HepG2 (cell line): Measurements from ENCODE around the gene KCNK2. TPM values are rescaled to one million over a fixed set of nuclear protein-coding genes. Genes with fewer than 3 reads are reported as not detected.
A peak's percentile ranks its signal among the peaks of the same experiment; 100 is the strongest.

ENCODE experiments used
- ATAC-seq: fragments of 200-7000 bp; cut with Tn5 transposase; 3 replicates; pipeline ENCODE4 v1.9.1; 2020; ENCODE audit warnings: mild to moderate bottlenecking, moderate library complexity
- BruUV-seq: library from RNA; stranded (reverse); fragments of 400-500 nt; replicated peaks from 2 replicates; lab custom pipeline; 2021; lab: Mats Ljungman, UMichigan
- CTCF ChIA-PET: fragments of 300-600 bp; formaldehyde crosslinking; extraction: SDS; loops from one replicate; lab custom pipeline; 2021; ENCODE audit warnings: low total read pairs, inconsistent platforms, low intra/inter-chr PET ratio; lab: Yijun Ruan, JAX
- POLR2A ChIA-PET: fragments of 350-600 bp; sonication (Branson Sonifier 250); formaldehyde crosslinking; loops from one replicate; lab custom pipeline; 2020; ENCODE audit warnings: antibody characterized with exemption, inconsistent platforms; lab: Yijun Ruan, JAX
- DNase-seq: peaks from one replicate; pipeline ENCODE4 v3.0.0-alpha.2; 2015; ENCODE audit warnings: low spot score
- FAIRE-seq: peaks from 3 replicates; lab custom pipeline; 2011; peaks lifted over from hg19 to GRCh38; lab: Jason Lieb, UNC
- H2AFZ ChIP-seq: one replicate; pipeline ENCODE4 v1.6.1; 2011; ENCODE audit warnings: low read length, inconsistent platforms
- H3K27ac ChIP-seq: fragments of 300-600 bp; 3 replicates; pipeline ENCODE4 v1.8.0; 2011; ENCODE audit warnings: mixed run types, mild to moderate bottlenecking, mixed read lengths, low read length, inconsistent platforms; ENCODE audit not compliant: insufficient read depth; ENCODE audit errors: extremely low read length
- H3K27me3 ChIP-seq, 2 experiments: fragments of 200-600 bp in 1 of 2; 2 replicates in 1 of 2; 3 replicates in 1 of 2; pipeline versions ENCODE4 v1.6.0 to v1.8.0; 2011; ENCODE audit warnings: low read length in 2 of 2, mild to moderate bottlenecking in 2 of 2, moderate library complexity in 2 of 2, inconsistent platforms in 1 of 2; ENCODE audit not compliant: insufficient read depth in 2 of 2, control insufficient read depth in 1 of 2
- H3K36me3 ChIP-seq, 2 experiments: fragments of 200-600 bp in 1 of 2; replicated peaks in 1 of 2; 2 replicates in 1 of 2; 3 replicates in 1 of 2; pipeline versions ENCODE4 v1.5.1 to v1.8.0; 2011; ENCODE audit warnings: low read length in 2 of 2, inconsistent platforms in 1 of 2; ENCODE audit not compliant: insufficient read depth in 2 of 2, control insufficient read depth in 1 of 2
- H3K4me1 ChIP-seq: 2 replicates; pipeline ENCODE4 v1.5.1; 2012; ENCODE audit warnings: low read length, inconsistent platforms; ENCODE audit not compliant: insufficient read depth
- H3K4me2 ChIP-seq: 2 replicates; pipeline ENCODE4 v1.6.0; 2011; ENCODE audit warnings: low read depth, low read length, inconsistent platforms
- H3K4me3 ChIP-seq, 3 experiments: fragments of 200-600 bp in 1 of 3; sonication (generic), shearing (Covaris generic) in 1 of 3; replicated peaks in 1 of 3; 2 replicates each; pipeline ENCODE4 v1.5.1; 2011 to 2016; ENCODE audit warnings: low read length in 3 of 3, inconsistent platforms in 2 of 3, low read depth in 2 of 3, mild to moderate bottlenecking in 2 of 3, control low read depth in 1 of 3, mixed read lengths in 1 of 3; ENCODE audit not compliant: insufficient read depth in 1 of 3
- H3K79me2 ChIP-seq: one replicate; pipeline ENCODE4 v1.6.1; 2011; ENCODE audit warnings: low read length, inconsistent platforms; ENCODE audit not compliant: insufficient read depth
- H3K9ac ChIP-seq: 2 replicates; pipeline ENCODE4 v1.6.0; 2011; ENCODE audit warnings: mild to moderate bottlenecking, low read depth, low read length, inconsistent platforms; ENCODE audit not compliant: insufficient read depth
- H3K9me3 ChIP-seq: 2 replicates; pipeline ENCODE4 v1.5.1; 2012; ENCODE audit warnings: mild to moderate bottlenecking, low read length
- H4K20me1 ChIP-seq: 2 replicates; pipeline ENCODE4 v1.6.0; 2011; ENCODE audit warnings: inconsistent platforms, mild to moderate bottlenecking, low read length, moderate library complexity; ENCODE audit not compliant: insufficient read depth
- CREB1 ChIP-seq, 2 experiments: fragments of 450-650 bp in 1 of 2; IDR thresholded peaks; 2 replicates each; pipeline ENCODE4 v1.6.1; 2016 to 2017; ENCODE audit warnings: control low read depth in 1 of 2, mild to moderate bottlenecking in 1 of 2, missing compliant biosample characterization in 1 of 2, missing genetic modification characterization in 1 of 2
- FOXP1 ChIP-seq, 2 experiments: fragments of 450-650 bp in 1 of 2; IDR thresholded peaks; 2 replicates each; pipeline ENCODE4 v1.6.1; 2017 to 2018; ENCODE audit warnings: antibody characterized with exemption in 1 of 2
- ZFP37 ChIP-seq: sonication (generic); formaldehyde crosslinking; IDR thresholded peaks from 2 replicates; pipeline ENCODE4 v1.4.0; 2020; ENCODE audit warnings: missing genetic modification reagents, borderline replicate concordance
- ZNF570 ChIP-seq: sonication (generic); formaldehyde crosslinking; IDR thresholded peaks from 2 replicates; pipeline ENCODE4 v1.4.0; 2020; ENCODE audit warnings: mild to moderate bottlenecking, missing genetic modification reagents, borderline replicate concordance
- WGBS: methylation state at CpG from one replicate; pipeline ENCODE4 v1.1.6; 2017; ENCODE audit warnings: low lambda C conversion rate; 5-methylcytosine and 5-hydroxymethylcytosine counted together
- in situ Hi-C: cut with HindIII; loops from 2 replicates; pipeline ENCODE4 v1.10.0; 2017; ENCODE audit warnings: low pct_unique_long_range_greater_than_20kb; ENCODE audit not compliant: extremely low pct_ligation_motif_present
- intact Hi-C: fragments of 100-400 bp; cut with micrococcal nuclease; formaldehyde crosslinking; loops from one replicate; pipeline ENCODE4 v1.10.0; 2022; ENCODE audit not compliant: unreplicated experiment
- polyA plus RNA-seq, 8 experiments: library from polyadenylated mRNA; depleted of rRNA in 3 of 8; stranded (reverse) in 7 of 8; unstranded in 1 of 8; fragments of >200 nt; fragmentation: Illumina TruSeq in 4 of 8; extraction: Trizol in 4 of 8; gene quantifications; 2 replicates each; pipeline versions ENCODE4 v1.2.1 to v1.2.3, GENCODE V29; 2011 to 2016; ENCODE audit warnings: low read depth in 4 of 8, missing spikeins in 1 of 8, mixed read lengths in 1 of 8; ENCODE audit not compliant: insufficient read depth in 1 of 8
- total RNA-seq, 5 experiments: library from RNA; depleted of rRNA; stranded (reverse); fragments of >200 nt; fragmentation: Illumina TruSeq; extraction: Trizol; gene quantifications; 2 replicates each; pipeline ENCODE4 v1.2.3, GENCODE V29; 2016; ENCODE audit warnings: low read depth in 1 of 5

Gene KCNK2
- total and polyA plus RNA-seq, 2 of the 13 experiments (the other 11 are each of a cell fraction or from before 2014, with no cell fraction given), result not detected

DNA sequence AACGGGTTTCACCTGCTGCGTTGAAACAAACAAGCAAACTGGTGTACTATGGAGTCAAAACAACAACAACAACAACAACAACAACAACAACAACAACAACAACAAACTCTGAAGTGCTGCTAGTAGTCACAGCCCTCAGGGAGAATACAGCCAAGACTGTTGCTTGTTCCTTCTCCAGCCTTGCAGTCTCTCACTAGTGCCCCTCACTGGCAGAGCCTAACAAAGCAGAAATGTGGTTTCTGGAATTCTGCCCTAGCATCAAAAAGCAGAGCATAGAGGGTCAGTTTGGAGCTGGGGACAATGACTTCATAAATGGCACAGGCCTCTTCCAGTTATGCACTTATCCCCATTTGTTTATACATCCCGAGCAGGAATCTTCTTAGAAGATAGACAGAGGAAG lies 187.4 kb downstream of the KCNK2 start:
- Histone ChIP-seq H3K4me2 (no peak overlapping the region), H3K27me3 (no peaks in the 10 kb centered on the region), H3K36me3 (no peaks in the 10 kb centered on the region), H3K9ac (no peak overlapping the region), H4K20me1 (no peaks in the 10 kb centered on the region), H2AFZ (no peak overlapping the region), H3K4me1 (no peaks in the 10 kb centered on the region), H3K9me3 (no peaks in the 10 kb centered on the region), H3K4me3 (no peak overlapping the region), H3K27ac (no peak overlapping the region), H3K79me2 (no peaks in the 10 kb centered on the region)
- WGBS, result 0% methylated on average over 3 of the region's 3 CpGs
- intact Hi-C loops, result no loop called here
- FAIRE-seq (no peak), DNase-seq (no peak), ATAC-seq (no peak)
- ChIA-PET CTCF (no interaction called here), POLR2A (no interaction called here)
- TF ChIP-seq ZNF570 (CRISPR knock-in tag) (no peak), FOXP1 (IDR thresholded peaks at IDR 0.05) (peak; percentile 74; the same call in 1 of the 2 replicates), FOXP1 (CRISPR knock-in tag; IDR thresholded peaks at IDR 0.05) (no peak)
- BruUV-seq, result no TSS peak
- in situ Hi-C loops, result no loop called here

DNA sequence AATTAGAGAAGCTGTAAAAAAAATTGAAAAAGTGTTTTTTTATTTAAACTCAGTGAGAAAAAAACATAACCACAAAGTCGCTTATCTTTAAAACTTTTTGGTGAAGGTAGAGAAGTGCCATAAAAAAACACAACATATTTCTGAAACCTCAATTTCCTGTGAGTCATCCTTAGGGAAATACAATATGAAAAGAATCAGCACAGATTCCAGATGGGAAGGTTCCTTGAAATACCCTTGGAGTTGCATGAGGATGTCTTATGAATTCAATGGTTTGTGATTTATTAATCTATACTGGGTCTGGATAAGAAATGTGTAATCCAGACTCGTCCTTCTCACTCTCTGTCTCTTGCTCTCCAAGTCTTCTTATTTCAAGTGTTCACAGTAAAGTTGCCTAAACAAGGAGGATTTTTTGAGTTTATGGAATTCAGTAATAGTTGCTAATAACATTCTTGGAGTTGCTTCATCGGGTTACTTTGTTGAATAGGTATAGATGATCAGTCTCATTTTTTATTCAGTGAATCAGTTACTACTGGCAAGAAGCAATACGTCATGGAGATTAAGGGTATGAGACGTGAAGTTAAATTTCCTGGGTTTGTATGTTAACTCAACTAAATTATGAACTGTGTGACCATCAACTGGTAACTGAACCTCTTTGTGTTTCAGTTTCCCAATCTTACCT lies 191.4 kb downstream of the KCNK2 start:
- Histone ChIP-seq H2AFZ (no peak overlapping the region), H3K9ac (no peak overlapping the region), H3K9me3 (no peaks in the 10 kb centered on the region), H3K27ac (no peak overlapping the region), H3K4me3 (no peak overlapping the region), H3K79me2 (no peaks in the 10 kb centered on the region), H3K4me1 (no peaks in the 10 kb centered on the region), H3K27me3 (no peaks in the 10 kb centered on the region), H3K36me3 (no peaks in the 10 kb centered on the region), H4K20me1 (no peaks in the 10 kb centered on the region), H3K4me2 (no peak overlapping the region)
- ChIA-PET POLR2A (no interaction called here), CTCF (no interaction called here)
- in situ Hi-C loops, result no loop called here
- no peak for ATAC-seq
- no peak for DNase-seq
- no TSS peak for BruUV-seq
- 0 out of 2 replicates have a peak, but pooled peaks have one; percentile 23 for TF ChIP-seq CREB1 (IDR thresholded peaks at IDR 0.05)
- no peak for TF ChIP-seq CREB1 (CRISPR knock-in tag; IDR thresholded peaks at IDR 0.05)
- no peak for TF ChIP-seq ZFP37
- FAIRE-seq, result no peak
- intact Hi-C loops, result no loop called here
- 5% methylated on average over 5 of the region's 5 CpGs for WGBS
